HG03103 (cell line): ENCODE results near the gene CASTOR1.
"Not testable (repeated sequence)": the region's sequence is repeated elsewhere in the genome, so short reads cannot be mapped to it uniquely, and the experiment has no call there.

Experiments
- ATAC-seq: cut with Tn5 transposase; IDR thresholded peaks from one replicate; pipeline ENCODE4 v1.9.1; 2021; ENCODE audit warnings: low read depth; ENCODE audit not compliant: unreplicated experiment

The CASTOR1 gene

DNA sequence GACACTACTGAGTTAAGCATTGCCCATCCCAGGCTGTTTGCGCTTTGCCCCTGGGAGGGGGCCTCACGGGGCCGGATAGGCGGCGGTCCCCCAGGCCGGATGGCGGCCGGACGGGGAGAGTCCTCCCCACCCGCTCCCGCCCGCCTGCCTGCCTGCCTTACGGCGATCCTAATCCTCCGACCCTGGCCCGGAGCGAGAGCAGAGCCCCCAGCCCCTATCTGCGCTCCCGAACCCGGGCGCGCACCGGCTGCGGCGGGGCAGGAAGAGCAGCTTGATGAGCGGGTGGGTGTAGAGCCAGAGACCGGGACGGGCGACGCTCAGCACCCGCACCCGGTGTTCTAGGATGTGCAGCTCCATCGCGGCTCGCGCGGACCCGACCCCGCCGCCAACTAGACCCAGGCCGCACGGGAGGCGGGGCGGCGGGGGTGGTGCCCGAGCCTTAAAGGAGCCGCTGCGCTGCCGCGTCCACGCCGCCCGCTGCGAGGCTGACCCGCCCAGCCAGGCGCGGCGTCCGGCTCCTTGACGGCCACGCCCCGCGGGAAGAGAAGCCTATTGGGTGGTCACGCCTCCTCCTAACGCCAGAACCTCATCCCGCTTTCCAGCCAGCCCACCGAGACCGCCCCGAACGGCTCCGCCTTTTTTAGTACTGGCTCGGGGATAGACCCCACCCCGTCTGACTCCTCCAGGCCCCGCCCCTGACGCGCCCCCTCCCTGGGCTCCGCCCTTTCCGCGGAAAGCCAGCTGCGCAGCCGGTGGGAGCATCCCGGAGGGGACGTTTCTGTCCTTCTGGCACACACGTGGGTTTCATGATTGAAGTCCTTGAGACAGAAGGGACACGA, at the start of gene CASTOR1:
Gene CASTOR1, minus strand, starts transcription at position 365 of the 839 bp plus-strand sequence. Its CDS starts 8 bp downstream, at position 357.
- ATAC-seq: peak; percentile 51

DNA sequence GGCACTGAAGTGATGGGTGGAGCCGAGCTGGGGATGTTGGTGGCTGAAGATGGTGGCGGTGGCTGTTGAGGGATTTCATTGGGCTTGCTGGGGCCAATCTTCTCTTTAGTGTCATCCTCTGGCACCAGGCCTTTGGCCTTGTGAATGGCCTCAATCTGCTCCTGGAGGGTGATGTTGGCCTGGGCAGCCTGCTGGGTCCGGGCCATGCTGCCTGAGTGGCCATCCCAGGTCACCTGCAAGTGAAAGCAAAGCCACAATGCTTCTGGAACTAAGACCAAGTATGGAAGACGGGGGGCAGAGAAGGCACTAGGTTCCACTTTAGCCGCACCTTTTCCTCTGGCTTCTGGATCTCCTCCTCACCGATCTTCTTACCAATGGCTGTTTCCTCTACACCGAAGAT, 49.5 kb upstream of the CASTOR1 start:
- no peak for ATAC-seq

DNA sequence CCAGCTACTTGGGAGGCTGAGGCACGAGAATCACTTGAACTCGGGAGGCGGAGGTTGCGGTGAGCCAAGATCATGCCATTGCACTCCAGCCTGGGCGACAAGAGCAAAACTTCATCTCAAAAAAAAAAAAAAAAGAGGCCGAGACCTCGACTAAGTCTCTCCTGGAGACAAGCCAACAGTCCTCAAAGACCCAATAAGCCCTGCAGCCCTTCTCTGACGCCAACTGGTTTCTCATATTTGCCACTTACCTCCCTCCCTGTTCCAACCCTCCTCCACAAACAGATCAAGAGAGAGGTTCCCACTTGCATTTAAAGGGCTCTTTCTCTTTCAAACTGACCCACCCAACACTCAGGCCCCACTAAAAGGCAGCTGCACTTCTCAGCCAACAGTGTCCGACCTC, 49.0 kb upstream of the CASTOR1 start:
- not testable (repeated sequence) for ATAC-seq

DNA sequence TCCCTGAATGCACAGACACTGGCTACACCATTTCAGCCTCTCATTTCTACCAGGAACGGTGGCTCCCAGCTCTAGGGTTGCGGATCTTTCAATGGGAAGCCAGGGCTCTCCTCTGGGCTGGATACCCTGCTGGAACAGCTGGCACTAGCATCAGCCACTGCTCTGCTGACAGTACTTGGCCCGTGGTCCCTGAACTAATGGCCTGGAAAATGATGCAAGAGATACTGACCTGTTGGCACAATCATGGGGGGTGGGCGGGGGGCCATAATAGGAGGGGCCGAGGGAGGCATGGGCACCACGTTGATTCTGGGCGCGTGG, 48.1 kb upstream of the CASTOR1 start:
- ATAC-seq: no peak

DNA sequence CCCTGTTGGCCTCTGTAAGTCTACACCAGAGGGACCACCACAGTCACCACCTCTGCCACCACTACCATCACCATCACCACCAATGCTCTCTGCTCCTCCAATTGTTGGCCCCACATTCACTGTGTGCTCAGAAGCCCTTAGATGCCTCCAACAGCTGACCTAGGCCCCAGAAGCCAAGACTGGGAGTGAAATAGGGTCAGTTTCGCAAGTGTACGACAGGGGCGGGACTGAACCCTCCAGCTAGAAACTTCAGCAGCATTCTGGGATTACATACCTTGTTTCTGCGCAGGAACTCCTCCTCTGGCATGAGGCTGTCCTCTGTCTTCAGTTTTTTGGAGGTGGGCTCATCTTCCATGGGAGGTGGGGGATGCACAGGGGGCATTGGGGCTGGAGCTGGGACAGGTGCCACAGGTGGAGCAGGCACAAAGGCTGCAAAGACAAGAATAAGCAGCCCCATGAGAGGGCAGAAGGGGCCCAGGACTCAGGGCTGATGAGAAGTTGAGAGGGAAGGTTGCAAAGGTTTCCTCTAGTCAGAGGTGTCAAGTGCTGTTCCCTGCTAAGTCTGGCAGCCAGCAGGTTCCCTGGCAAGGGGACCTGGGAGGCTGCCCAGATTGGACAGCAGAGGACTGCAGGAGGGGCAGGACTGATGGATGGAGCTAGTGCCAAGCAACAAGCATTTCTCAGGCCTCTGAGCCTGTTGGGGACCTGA, 47.6 kb upstream of the CASTOR1 start:
- ATAC-seq: no peak

GRCh38 chr22:30335236-30335635, 45.9 kb upstream of the CASTOR1 start:
- ATAC-seq: no peak

DNA sequence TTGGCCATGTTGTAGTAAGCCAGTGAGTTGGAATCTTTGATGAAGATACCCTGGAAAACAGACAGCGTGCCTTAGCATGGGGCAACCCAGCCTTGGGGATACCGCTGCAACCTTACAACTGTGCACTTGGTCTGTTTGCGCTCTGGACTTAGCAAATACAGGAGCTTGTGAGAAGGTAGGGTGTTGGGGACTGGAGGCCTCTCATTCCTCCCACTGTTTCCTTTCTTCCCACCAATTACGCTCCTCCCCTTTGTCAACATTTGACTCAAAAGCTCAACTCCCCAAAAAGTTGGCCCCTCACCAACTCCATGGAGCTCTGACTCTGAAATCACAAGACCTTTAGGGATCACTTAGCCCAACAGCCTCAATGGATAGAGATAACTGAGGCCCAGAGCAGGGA, 45.3 kb upstream of the CASTOR1 start:
- no peak for ATAC-seq

DNA sequence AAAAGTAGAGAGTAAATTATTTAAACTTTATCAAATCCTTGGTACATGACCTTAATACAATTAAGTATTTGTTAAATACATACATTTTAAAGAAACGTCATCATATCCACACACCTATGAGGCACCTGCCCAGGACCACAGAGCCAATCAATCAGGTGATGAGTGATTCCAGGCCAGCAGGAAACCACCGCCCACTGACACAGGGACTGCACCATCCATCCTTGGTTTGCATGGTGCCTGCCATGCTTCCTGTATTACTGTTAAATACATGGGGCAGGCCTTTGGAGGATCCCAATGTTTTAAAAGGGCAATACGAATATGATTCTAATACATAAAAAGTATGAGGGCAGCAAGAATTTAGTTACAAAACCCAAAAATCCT, 44.4 kb upstream of the CASTOR1 start:
- ATAC-seq: no peak

DNA sequence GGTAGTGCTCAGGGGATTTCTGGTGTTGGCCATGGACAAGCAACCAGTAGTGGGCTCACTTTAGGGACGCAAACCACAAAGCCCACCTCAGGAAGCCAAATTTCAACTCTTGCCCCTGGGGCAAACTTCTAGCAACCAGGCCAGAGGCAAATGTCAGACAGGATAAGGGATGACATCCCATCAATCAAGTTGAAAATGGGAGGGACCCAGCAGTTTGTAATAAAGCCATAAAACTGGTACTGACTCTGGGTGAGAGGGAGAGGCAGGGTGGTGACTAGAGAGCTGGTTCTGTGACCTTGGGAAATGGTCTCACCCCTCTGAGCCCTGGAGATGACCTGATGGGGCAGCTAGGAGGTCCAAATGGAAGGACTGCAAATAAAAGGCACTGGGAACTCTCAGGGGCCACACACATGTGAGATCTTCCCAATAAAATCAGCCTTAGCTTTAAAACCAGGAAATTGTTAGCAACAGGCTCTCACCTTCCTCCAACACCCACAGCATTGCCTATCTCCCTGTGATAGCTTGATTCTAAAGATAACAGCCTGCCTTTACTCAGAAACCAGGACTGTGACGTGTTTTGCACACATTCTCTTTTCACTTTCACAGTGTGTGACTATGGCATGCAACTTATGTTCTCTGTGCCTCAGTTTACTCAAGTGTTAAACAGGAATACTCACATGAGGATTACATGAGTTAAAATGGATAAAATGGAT, 43.8 kb upstream of the CASTOR1 start:
- ATAC-seq: no peak

DNA sequence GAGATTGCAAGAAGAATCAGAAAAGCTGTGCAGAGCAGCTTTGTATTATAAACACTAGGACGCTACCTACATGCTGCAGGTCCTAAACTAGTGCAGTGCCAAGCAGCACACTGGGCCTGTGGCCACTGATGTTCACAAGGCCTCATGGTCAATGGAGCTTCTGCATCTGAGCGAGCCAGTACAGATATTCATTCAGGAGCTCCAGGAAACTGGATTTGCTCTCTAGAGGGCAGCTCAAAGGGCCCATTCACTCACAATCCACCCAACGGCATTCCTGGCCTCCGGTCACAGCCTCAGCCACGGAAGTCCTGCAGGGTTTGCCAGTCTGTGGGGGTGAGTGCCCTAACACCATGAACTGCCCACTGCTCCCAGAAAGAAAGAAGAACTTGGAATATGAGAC, 43.2 kb upstream of the CASTOR1 start:
- ATAC-seq: no peak

GRCh38 chr22:30328466-30329049, 39.3 kb upstream of the CASTOR1 start:
- ATAC-seq: no peak

DNA sequence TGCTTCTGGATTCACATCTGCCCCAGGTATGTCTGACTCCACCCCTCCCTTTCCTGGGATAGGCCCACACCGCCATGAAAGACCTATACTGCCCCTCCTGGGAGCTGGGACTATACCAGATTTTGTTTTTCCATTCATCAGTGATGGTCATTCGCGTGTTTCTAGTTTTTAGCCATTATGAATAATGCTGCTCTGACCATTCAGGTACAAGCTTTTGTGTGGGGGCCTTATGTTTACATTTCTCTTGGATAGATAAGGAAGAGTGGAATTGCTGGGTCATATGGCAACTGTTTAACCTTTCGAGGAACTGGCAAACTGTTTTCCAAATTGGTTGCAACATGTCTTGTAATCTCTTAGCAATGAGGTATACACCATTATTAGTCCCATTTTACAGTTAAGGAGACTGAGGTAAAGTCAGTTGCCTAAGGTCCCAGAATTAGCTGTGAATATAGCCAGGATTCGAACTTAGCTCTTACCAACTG, 38.6 kb upstream of the CASTOR1 start:
- ATAC-seq: no peak

DNA sequence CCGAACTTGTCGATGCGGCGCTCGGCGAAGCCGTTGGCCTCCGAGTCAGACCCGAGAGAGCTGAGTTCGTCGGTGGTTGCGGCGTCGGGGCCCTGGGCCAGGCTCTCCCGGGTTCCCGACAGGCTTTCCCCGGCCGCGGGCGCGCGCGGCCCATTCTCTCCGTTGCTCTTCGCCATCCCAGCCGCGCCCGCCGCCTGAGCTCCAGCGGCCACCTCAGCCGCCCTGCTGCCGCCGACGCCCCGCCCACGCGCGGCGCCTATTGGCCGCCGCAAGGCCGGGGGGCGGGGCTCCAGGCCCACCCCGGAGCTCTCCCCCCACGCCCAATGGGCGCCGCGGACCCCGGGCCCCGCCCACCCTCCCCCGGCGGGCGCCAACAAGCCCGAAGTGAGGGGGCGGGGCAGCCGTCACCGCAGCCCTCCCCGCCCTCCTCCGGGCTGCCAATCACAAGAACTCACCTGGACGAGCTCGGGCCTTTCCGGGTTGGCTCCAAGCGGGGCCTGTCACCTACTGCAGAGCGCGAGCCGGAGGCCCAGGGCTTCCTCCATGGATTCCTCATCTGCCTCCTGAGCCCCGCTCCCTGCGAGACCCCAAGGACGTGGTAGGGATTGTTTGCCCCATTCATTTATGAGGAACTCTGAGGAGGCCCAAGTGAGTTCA, 37.5 kb upstream of the CASTOR1 start, which contains the start of gene TBC1D10A:
Gene TBC1D10A, minus strand, starts transcription at position 236 of the 657 bp plus-strand sequence. Its CDS starts 60 bp downstream, at position 176.
- ATAC-seq: peak; percentile 81

DNA sequence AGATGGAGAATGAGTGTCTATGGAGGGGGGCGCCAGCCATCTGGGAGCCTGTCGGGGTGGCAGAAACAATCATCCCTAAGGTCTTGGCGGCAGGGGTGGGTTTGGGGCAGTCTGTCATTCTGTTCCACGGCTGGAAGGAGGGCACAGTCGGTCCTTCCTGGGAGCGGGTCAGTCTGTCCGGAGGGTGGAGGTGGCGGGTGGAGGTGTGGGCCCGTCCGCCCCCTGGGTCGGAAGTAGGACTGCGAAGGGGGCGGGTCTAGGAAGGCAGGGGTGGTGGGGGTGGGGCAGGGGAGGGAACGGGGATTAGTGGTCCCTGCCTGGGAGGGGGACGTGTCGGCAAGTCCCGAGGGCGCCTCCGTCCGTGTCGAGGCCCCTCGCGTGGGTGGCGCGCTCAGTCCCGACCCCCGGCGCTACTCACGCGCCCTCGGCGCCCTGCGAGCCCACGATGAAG, 37.0 kb upstream of the CASTOR1 start:
- ATAC-seq: no peak

GRCh38 chr22:30325724-30326254, 36.5 kb upstream of the CASTOR1 start:
- ATAC-seq: no peak

DNA sequence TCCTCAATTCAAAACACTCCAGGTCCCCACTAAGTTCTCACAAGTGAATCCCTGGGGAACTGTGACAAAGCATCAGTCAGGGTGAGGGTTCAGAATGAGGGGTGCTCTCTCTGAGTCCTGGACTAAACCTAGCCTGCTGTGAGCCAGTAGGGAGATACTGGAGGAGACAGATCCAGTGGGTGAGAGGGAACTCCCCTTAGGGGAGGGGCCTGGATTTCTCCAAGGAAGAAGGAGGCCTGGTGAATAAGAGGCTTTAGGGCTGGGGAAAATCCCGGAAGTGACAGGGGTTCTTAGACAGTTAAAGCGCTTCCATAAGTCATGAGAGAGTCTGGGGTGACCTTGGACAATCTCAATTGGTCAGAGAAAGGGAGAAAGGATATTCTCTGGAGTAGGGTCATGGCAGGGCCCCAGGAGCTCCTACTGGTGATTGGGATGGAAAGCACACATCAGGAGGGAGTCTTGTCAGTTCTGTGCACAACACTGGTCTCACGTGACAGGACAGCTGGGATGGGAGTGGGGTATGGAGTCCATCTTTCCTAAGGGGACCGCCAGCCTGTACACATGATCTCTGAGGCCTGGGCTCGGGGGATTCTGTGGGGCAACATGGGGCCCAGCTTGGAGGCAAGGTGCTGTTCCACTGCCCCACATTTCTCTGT, 35.9 kb upstream of the CASTOR1 start:
- no peak for ATAC-seq

- ATAC-seq: no peak
Observed at GRCh38 chr22:30324014-30324730, 34.9 kb upstream of the CASTOR1 start.

DNA sequence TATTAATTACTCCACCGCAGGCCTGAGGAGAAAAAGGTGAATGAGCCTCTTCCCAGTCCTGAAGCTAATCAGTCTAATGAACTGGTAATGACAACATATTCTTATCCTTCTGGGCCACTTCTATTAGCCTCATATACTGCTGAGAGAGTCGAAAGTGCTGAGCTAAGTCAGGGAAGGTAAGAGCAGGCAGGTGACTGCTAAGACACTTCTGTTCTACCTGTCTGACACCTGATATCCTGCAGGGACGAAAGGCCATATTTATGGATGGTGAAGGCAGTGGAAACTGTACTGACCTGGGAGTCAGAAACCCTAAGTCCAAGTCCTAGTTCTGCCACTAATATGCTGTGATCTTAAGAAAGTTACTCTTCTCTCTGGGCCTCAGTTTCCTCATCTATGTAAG, 33.9 kb upstream of the CASTOR1 start:
- ATAC-seq: no peak

DNA sequence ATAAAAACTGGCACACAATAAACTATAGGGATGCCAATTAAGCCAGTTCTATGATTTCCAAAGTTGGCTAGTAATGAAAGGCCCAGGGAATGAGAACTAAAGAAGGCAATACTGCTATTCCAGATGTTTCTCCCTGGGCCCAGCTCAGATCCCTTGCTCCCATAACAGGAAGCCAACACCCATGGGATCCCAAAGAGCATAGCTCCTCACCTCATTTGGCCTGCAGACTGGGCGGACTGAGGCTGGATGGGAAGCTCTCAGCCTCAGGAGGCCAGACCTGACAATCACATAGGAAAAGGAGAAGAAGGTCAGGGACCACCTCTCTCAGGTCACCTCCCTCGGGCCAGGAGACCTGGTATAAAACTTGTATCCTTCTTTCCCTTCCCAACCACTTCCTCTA, 32.2 kb upstream of the CASTOR1 start:
- no peak for ATAC-seq
